GM12878 (cell line): ENCODE data around the gene EPB42. TPM values are rescaled to one million over a fixed set of nuclear protein-coding genes. Genes with fewer than 3 reads are reported as not detected.

Experiments used
- BHLHE40 ChIP-seq, 2 experiments: fragments of 450-650 bp in 1 of 2; IDR thresholded peaks; 2 replicates each; pipeline ENCODE4 v1.6.1; 2011 to 2017; ENCODE audit warnings: low read depth in 2 of 2, borderline replicate concordance in 1 of 2, improper control_type of control experiment in 1 of 2, low read length in 1 of 2, mild to moderate bottlenecking in 1 of 2
- CBFB ChIP-seq: IDR thresholded peaks from 2 replicates; pipeline ENCODE4 v1.6.1; 2016; ENCODE audit warnings: antibody characterized with exemption, low read depth
- HDAC6 ChIP-seq: fragments of 200-600 bp; sonication (generic); IDR thresholded peaks from one replicate; pipeline ENCODE4 v1.8.0; 2017; ENCODE audit warnings: antibody characterized with exemption; ENCODE audit not compliant: unreplicated experiment
- HDGF ChIP-seq: fragments of 450-650 bp; IDR thresholded peaks from 2 replicates; pipeline ENCODE4 v1.6.1; 2016; ENCODE audit warnings: antibody characterized with exemption
- MYB ChIP-seq: fragments of 150-350 bp; IDR thresholded peaks from 2 replicates; pipeline ENCODE4 v1.6.1; 2014; ENCODE audit warnings: mild to moderate bottlenecking, low read depth, low read length, borderline replicate concordance
- NFXL1 ChIP-seq: fragments of 450-650 bp; IDR thresholded peaks from 2 replicates; pipeline ENCODE4 v1.6.1; 2017; ENCODE audit warnings: antibody characterized with exemption, mild to moderate bottlenecking, borderline replicate concordance
- NFYB ChIP-seq: IDR thresholded peaks from 2 replicates; pipeline ENCODE4 v1.6.1; 2011; ENCODE audit warnings: low read depth, mild to moderate bottlenecking, low read length, improper control_type of control experiment, moderate library complexity; ENCODE audit not compliant: insufficient read depth
- NR2C1 ChIP-seq: fragments of 450-650 bp; IDR thresholded peaks from 2 replicates; pipeline ENCODE4 v1.6.1; 2017; ENCODE audit warnings: antibody characterized with exemption, mild to moderate bottlenecking, moderate library complexity
- NR2F1 ChIP-seq: fragments of 450-650 bp; conservative IDR thresholded peaks from 2 replicates; pipeline ENCODE4 v1.6.1; 2017; ENCODE audit warnings: mild to moderate bottlenecking
- PAX8 ChIP-seq: fragments of 450-650 bp; IDR thresholded peaks from 2 replicates; pipeline ENCODE4 v1.6.1; 2017; ENCODE audit warnings: mild to moderate bottlenecking, moderate library complexity
- PML ChIP-seq: IDR thresholded peaks from 2 replicates; pipeline ENCODE4 v1.6.1; 2012; ENCODE audit warnings: low read length, inconsistent platforms
- POLR2AphosphoS2 ChIP-seq: IDR thresholded peaks from 2 replicates; pipeline ENCODE4 v1.6.1; 2011; ENCODE audit warnings: low read depth, mild to moderate bottlenecking, low read length, improper control_type of control experiment, moderate library complexity
- POLR2AphosphoS5 ChIP-seq: IDR thresholded peaks from 2 replicates; pipeline ENCODE4 v1.6.1; 2011; ENCODE audit warnings: mild to moderate bottlenecking, low read length, inconsistent platforms
- RAD21 ChIP-seq: IDR thresholded peaks from 2 replicates; pipeline ENCODE4 v1.6.1; 2011; ENCODE audit warnings: mild to moderate bottlenecking, low read depth, low read length, moderate library complexity; ENCODE audit not compliant: insufficient read depth
- SP1 ChIP-seq: IDR thresholded peaks from one replicate; pipeline ENCODE4 v1.6.1; 2011; ENCODE audit warnings: low read depth, low read length
- polyA plus RNA-seq, 11 experiments: library from polyadenylated mRNA; depleted of rRNA in 4 of 11; unstranded in 6 of 11; stranded (reverse) in 5 of 11; fragments of >200 nt; fragmentation: Nextera tagmentation in 4 of 11; fragmentation: Illumina TruSeq in 1 of 11; extraction: Ambion mirVana in 4 of 11; extraction: Trizol in 1 of 11; gene quantifications; 1 replicate in 1 of 11; 2 replicates in 10 of 11; pipeline versions ENCODE4 v1.2.1 to v1.2.3, GENCODE V29; 2011 to 2016; ENCODE audit warnings: inconsistent platforms in 2 of 11, missing spikeins in 2 of 11, low read depth in 1 of 11
- total RNA-seq, 4 experiments: library from RNA; depleted of rRNA in 3 of 4; stranded (reverse); fragments of >200 nt in 3 of 4; fragmentation: Illumina TruSeq in 1 of 4; extraction: Trizol in 1 of 4; gene quantifications; 2 replicates each; pipeline versions ENCODE4 v1.2.1 to v1.2.3, GENCODE V29; 2013 to 2021
- TF ChIP-seq, protein P1 (sequence below), 3 experiments: IDR thresholded peaks in 2 of 3; conservative IDR thresholded peaks in 1 of 3; 2 replicates each; pipeline ENCODE4 v1.5.1; 2011; ENCODE audit warnings: low read depth in 3 of 3, low read length in 3 of 3, mild to moderate bottlenecking in 3 of 3, control low read depth in 2 of 3, moderate library complexity in 2 of 3, inconsistent platforms in 1 of 3, mixed read lengths in 1 of 3; ENCODE audit not compliant: control insufficient read depth in 2 of 3, insufficient read depth in 1 of 3; ENCODE audit errors: extremely low read depth in 1 of 3
- TF ChIP-seq, protein P2 (sequence below): fragments of 450-650 bp; IDR thresholded peaks from 2 replicates; pipeline ENCODE4 v1.6.1; 2017; ENCODE audit warnings: low read depth, mild to moderate bottlenecking, moderate library complexity
- TF ChIP-seq, protein P3 (sequence below): fragments of 450-650 bp; formaldehyde crosslinking; IDR thresholded peaks from 2 replicates; pipeline ENCODE4 v1.4.0; 2020; ENCODE audit warnings: mild to moderate bottlenecking, moderate library complexity
- TF ChIP-seq, protein P4 (sequence below): fragments of 450-650 bp; formaldehyde crosslinking; IDR thresholded peaks from 2 replicates; pipeline ENCODE4 v1.4.0; 2022; ENCODE audit warnings: mild to moderate bottlenecking, moderate library complexity

Gene EPB42
- total and polyA plus RNA-seq, 10 of the 15 experiments (the other 5 are each of a cell fraction or from before 2014, with no cell fraction given), result not detected

DNA sequence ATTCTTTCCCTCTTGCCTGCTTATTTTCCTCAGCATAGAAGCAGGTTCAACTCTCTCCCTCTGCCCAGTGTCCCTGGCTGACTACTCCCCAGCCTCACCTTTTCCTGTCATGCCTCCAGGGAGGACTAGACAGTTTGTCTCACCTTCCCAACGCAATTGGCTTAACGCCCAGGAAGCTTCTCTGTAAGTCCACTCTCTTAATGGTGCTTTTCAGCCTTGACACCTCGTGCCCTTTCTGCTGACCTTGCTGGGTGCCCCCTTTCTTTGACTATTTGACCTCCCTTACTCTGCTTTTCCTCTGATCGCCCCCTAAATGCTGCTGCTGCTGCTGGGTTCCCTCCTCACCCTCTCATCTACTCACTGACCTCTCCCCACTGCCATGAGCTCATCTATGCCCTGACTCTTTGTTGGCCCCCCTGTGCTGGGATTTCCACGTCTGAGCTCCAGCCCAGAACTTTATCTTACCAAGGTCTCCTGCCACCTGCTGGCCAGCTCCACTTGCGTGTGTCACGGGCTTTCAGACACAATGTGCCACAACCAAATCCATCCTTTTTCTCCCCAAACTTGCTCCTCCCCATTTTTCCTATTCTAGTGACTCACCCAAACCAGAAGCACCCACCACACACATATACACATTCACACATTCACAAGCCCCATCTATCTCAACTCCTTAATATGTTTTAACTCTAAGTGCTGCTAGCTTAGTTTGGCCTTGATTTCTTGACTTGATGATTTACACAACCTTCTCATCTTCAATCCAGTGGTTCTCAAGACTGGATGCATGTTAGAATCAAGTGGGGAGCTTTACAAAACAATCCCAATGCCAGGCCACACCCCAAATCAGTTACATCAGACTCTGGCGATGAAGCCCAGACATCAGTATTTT is 16.6 kb downstream of the EPB42 start (continued):
- TF ChIP-seq NFYB (no peak), POLR2AphosphoS5 (no peak), MYB (no peak), NR2C1 (no peak), SP1 (no peak), HDGF (0 out of 2 replicates have a peak, but pooled peaks have one; percentile 55), BHLHE40 (IDR thresholded peaks at IDR 0.05; ENCODE audit: borderline replicate concordance in 1 of 2, low read depth in 2 of 2, low read length in 1 of 2) (no peak), NR2F1 (0 out of 2 replicates have a peak, but pooled peaks have one; percentile 24), POLR2AphosphoS2 (no peak), HDAC6 (no peak), PML (no peak), CBFB (no peak), NFXL1 (no peak), PAX8 (no peak), RAD21 (peak; percentile 45)
- TF ChIP-seq, protein P1, sequence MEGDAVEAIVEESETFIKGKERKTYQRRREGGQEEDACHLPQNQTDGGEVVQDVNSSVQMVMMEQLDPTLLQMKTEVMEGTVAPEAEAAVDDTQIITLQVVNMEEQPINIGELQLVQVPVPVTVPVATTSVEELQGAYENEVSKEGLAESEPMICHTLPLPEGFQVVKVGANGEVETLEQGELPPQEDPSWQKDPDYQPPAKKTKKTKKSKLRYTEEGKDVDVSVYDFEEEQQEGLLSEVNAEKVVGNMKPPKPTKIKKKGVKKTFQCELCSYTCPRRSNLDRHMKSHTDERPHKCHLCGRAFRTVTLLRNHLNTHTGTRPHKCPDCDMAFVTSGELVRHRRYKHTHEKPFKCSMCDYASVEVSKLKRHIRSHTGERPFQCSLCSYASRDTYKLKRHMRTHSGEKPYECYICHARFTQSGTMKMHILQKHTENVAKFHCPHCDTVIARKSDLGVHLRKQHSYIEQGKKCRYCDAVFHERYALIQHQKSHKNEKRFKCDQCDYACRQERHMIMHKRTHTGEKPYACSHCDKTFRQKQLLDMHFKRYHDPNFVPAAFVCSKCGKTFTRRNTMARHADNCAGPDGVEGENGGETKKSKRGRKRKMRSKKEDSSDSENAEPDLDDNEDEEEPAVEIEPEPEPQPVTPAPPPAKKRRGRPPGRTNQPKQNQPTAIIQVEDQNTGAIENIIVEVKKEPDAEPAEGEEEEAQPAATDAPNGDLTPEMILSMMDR (IDR thresholded peaks at IDR 0.05 in 2 of 3, conservative IDR thresholded peaks at IDR 0.05 in 1 of 3; ENCODE audit: control insufficient read depth in 2 of 3, extremely low read depth in 1 of 3, insufficient read depth in 1 of 3, low read depth in 3 of 3, low read length in 3 of 3), result peak; percentile 68 to 73 (median 69)
- TF ChIP-seq, protein P2, sequence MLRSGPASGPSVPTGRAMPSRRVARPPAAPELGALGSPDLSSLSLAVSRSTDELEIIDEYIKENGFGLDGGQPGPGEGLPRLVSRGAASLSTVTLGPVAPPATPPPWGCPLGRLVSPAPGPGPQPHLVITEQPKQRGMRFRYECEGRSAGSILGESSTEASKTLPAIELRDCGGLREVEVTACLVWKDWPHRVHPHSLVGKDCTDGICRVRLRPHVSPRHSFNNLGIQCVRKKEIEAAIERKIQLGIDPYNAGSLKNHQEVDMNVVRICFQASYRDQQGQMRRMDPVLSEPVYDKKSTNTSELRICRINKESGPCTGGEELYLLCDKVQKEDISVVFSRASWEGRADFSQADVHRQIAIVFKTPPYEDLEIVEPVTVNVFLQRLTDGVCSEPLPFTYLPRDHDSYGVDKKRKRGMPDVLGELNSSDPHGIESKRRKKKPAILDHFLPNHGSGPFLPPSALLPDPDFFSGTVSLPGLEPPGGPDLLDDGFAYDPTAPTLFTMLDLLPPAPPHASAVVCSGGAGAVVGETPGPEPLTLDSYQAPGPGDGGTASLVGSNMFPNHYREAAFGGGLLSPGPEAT, result no peak
- TF ChIP-seq, protein P3, sequence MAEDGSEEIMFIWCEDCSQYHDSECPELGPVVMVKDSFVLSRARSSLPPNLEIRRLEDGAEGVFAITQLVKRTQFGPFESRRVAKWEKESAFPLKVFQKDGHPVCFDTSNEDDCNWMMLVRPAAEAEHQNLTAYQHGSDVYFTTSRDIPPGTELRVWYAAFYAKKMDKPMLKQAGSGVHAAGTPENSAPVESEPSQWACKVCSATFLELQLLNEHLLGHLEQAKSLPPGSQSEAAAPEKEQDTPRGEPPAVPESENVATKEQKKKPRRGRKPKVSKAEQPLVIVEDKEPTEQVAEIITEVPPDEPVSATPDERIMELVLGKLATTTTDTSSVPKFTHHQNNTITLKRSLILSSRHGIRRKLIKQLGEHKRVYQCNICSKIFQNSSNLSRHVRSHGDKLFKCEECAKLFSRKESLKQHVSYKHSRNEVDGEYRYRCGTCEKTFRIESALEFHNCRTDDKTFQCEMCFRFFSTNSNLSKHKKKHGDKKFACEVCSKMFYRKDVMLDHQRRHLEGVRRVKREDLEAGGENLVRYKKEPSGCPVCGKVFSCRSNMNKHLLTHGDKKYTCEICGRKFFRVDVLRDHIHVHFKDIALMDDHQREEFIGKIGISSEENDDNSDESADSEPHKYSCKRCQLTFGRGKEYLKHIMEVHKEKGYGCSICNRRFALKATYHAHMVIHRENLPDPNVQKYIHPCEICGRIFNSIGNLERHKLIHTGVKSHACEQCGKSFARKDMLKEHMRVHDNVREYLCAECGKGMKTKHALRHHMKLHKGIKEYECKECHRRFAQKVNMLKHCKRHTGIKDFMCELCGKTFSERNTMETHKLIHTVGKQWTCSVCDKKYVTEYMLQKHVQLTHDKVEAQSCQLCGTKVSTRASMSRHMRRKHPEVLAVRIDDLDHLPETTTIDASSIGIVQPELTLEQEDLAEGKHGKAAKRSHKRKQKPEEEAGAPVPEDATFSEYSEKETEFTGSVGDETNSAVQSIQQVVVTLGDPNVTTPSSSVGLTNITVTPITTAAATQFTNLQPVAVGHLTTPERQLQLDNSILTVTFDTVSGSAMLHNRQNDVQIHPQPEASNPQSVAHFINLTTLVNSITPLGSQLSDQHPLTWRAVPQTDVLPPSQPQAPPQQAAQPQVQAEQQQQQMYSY, result no peak
- TF ChIP-seq, protein P4, sequence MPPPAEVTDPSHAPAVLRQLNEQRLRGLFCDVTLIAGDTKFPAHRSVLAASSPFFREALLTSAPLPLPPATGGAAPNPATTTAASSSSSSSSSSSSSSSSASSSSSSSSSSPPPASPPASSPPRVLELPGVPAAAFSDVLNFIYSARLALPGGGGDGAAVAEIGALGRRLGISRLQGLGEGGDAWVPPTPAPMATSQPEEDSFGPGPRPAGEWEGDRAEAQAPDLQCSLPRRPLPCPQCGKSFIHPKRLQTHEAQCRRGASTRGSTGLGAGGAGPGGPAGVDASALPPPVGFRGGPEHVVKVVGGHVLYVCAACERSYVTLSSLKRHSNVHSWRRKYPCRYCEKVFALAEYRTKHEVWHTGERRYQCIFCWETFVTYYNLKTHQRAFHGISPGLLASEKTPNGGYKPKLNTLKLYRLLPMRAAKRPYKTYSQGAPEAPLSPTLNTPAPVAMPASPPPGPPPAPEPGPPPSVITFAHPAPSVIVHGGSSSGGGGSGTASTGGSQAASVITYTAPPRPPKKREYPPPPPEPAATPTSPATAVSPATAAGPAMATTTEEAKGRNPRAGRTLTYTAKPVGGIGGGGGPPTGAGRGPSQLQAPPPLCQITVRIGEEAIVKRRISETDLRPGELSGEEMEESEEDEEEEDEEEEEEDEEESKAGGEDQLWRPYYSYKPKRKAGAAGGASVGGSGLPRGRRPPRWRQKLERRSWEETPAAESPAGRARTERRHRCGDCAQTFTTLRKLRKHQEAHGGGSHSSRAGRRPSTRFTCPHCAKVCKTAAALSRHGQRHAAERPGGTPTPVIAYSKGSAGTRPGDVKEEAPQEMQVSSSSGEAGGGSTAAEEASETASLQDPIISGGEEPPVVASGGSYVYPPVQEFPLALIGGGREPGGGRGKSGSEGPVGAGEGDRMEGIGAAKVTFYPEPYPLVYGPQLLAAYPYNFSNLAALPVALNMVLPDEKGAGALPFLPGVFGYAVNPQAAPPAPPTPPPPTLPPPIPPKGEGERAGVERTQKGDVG (CRISPR knock-in tag), result no peak
